Measurements from ENCODE around the gene CACNA1C. TPM values are rescaled to one million over a fixed set of nuclear protein-coding genes. Genes with fewer than 3 reads are reported as not detected.

Gene CACNA1C
- total RNA-seq, 1 donor from 2014 or later: 0.51 TPM

- no peak for DNase-seq (ENCODE audit: low read depth in 2 of 2)
Measured at GRCh38 chr12:2274733-2275132, 221.9 kb downstream of the CACNA1C start.

- DNase-seq (ENCODE audit: low read depth in 2 of 2): no peak
Measured at GRCh38 chr12:2276288-2277033, 223.7 kb downstream of the CACNA1C start.

GRCh38 chr12:2277492-2278155 is 224.8 kb downstream of the CACNA1C start:
- no peak for DNase-seq (ENCODE audit: low read depth in 2 of 2)

- no peak for DNase-seq (ENCODE audit: low read depth in 2 of 2)
Measured at GRCh38 chr12:2281446-2281845, 228.7 kb downstream of the CACNA1C start.

GRCh38 chr12:2282318-2282717 is 229.5 kb downstream of the CACNA1C start:
- no peak for DNase-seq (ENCODE audit: low read depth in 2 of 2)

- no peak for DNase-seq (ENCODE audit: low read depth in 2 of 2)
Measured at GRCh38 chr12:2283480-2283879, 230.7 kb downstream of the CACNA1C start.

GRCh38 chr12:2283916-2284315 is 231.1 kb downstream of the CACNA1C start:
- no peak for DNase-seq (ENCODE audit: low read depth in 2 of 2)

- DNase-seq (ENCODE audit: low read depth in 2 of 2): no peak
Measured at GRCh38 chr12:2284321-2284813, 231.6 kb downstream of the CACNA1C start.

GRCh38 chr12:2284857-2285256 is 232.1 kb downstream of the CACNA1C start:
- peak in 1 of 2 donors; percentile 44 for DNase-seq (ENCODE audit: low read depth in 2 of 2)

- DNase-seq (ENCODE audit: low read depth in 2 of 2): no peak
Measured at GRCh38 chr12:2285462-2285861, 232.7 kb downstream of the CACNA1C start.

- DNase-seq (ENCODE audit: low read depth in 2 of 2): no peak
Measured at GRCh38 chr12:2286047-2286446, 233.3 kb downstream of the CACNA1C start.

GRCh38 chr12:2286461-2287131 is 233.8 kb downstream of the CACNA1C start:
- DNase-seq (ENCODE audit: low read depth in 2 of 2): no peak

GRCh38 chr12:2287151-2287550 is 234.4 kb downstream of the CACNA1C start:
- DNase-seq (ENCODE audit: low read depth in 2 of 2): no peak

- DNase-seq (ENCODE audit: low read depth in 2 of 2): no peak
Measured at GRCh38 chr12:2287589-2287988, 234.8 kb downstream of the CACNA1C start.

GRCh38 chr12:2288001-2288400 is 235.2 kb downstream of the CACNA1C start:
- no peak for DNase-seq (ENCODE audit: low read depth in 2 of 2)

GRCh38 chr12:2288471-2288870 is 235.7 kb downstream of the CACNA1C start:
- DNase-seq (ENCODE audit: low read depth in 2 of 2): no peak

GRCh38 chr12:2288875-2289274 is 236.1 kb downstream of the CACNA1C start:
- no peak for DNase-seq (ENCODE audit: low read depth in 2 of 2)

- no peak for DNase-seq (ENCODE audit: low read depth in 2 of 2)
Measured at GRCh38 chr12:2289525-2289924, 236.7 kb downstream of the CACNA1C start.

GRCh38 chr12:2290091-2290490 is 237.3 kb downstream of the CACNA1C start:
- no peak for DNase-seq (ENCODE audit: low read depth in 2 of 2)

- no peak for DNase-seq (ENCODE audit: low read depth in 2 of 2)
Measured at GRCh38 chr12:2290516-2291065, 237.8 kb downstream of the CACNA1C start.

GRCh38 chr12:2291182-2291832 is 238.5 kb downstream of the CACNA1C start:
- peak; percentile 11 to 43 for DNase-seq (ENCODE audit: low read depth in 2 of 2)

GRCh38 chr12:2291947-2292346 is 239.2 kb downstream of the CACNA1C start:
- DNase-seq (ENCODE audit: low read depth in 2 of 2): no peak
